ENCODE data around the gene CYP26A1.

DNA sequence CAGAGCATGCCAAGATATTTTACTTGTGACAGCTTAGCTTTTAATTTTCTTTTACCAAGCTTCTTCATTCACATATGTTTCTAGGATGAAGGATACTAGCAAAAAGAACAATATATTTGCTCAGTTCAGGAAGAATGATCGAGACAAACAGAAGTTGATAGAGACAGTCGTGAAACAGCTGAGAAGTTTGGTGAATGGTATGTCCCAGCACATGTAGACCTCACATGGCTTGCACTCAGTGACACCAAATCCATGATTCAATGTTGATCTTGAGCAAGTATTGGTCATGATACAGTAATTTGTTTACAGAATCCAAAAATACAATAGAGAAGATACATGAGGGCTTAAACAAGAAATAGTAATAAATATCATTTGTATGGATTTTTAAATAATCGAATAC lies 15.6 kb upstream of the CYP26A1 start:
- TF ChIP-seq, protein P1, sequence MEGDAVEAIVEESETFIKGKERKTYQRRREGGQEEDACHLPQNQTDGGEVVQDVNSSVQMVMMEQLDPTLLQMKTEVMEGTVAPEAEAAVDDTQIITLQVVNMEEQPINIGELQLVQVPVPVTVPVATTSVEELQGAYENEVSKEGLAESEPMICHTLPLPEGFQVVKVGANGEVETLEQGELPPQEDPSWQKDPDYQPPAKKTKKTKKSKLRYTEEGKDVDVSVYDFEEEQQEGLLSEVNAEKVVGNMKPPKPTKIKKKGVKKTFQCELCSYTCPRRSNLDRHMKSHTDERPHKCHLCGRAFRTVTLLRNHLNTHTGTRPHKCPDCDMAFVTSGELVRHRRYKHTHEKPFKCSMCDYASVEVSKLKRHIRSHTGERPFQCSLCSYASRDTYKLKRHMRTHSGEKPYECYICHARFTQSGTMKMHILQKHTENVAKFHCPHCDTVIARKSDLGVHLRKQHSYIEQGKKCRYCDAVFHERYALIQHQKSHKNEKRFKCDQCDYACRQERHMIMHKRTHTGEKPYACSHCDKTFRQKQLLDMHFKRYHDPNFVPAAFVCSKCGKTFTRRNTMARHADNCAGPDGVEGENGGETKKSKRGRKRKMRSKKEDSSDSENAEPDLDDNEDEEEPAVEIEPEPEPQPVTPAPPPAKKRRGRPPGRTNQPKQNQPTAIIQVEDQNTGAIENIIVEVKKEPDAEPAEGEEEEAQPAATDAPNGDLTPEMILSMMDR (IDR thresholded peaks at IDR 0.05 in 2 of 3, conservative IDR thresholded peaks at IDR 0.05 in 1 of 3; ENCODE audit: borderline replicate concordance in 1 of 3, insufficient read depth in 1 of 3, low read depth in 2 of 3, low read length in 2 of 3) = no peak
- TF ChIP-seq POLR2A (IDR thresholded peaks at IDR 0.05; ENCODE audit: borderline replicate concordance, extremely low read depth, insufficient read depth, insufficient read length) (no peak), YY1 (IDR thresholded peaks at IDR 0.05; ENCODE audit: extremely low read depth, insufficient replicate concordance, low read depth, low read length) (no peak), POLR2AphosphoS5 (IDR thresholded peaks at IDR 0.05; ENCODE audit: low read depth, low read length) (no peak), EZH2phosphoT487 (IDR thresholded peaks at IDR 0.05; ENCODE audit: borderline replicate concordance) (no peak), CBX3 (IDR thresholded peaks at IDR 0.05; ENCODE audit: low read depth) (no peak)
